ENCODE results near the gene BLACAT1. TPM values are rescaled to one million over a fixed set of nuclear protein-coding genes. Genes with fewer than 3 reads are reported as not detected.
"Not testable (repeated sequence)": the region's sequence is repeated elsewhere in the genome, so short reads cannot be mapped to it uniquely, and the experiment has no call there.

Gene BLACAT1
- total and polyA plus RNA-seq, 2 of the 4 experiments (the other 2 are of a cell fraction), result under 0.01 to 0.05 TPM

GRCh38 chr1:205406252-205406651 is 49.6 kb downstream of the BLACAT1 start:
- H3K14ac ChIP-seq (replicated peaks; ENCODE audit: low read depth, low read length); H3K4ac ChIP-seq (ENCODE audit: low read depth, low read length); H3K18ac ChIP-seq (ENCODE audit: low read depth, low read length); H3K27me3 ChIP-seq (ENCODE audit: control insufficient read depth, insufficient read depth, low read length); H4K20me1 ChIP-seq (ENCODE audit: insufficient read depth, low read length); H3K56ac ChIP-seq (ENCODE audit: extremely low read depth, insufficient read depth, low read length); H3K36me3 ChIP-seq (ENCODE audit: control insufficient read depth, insufficient read depth, low read length); H3K4me3 ChIP-seq (ENCODE audit: insufficient read depth, low read depth, low read length); H3K27ac ChIP-seq (ENCODE audit: insufficient read depth, low read length); DNase-seq; ATAC-seq (ENCODE audit: low read depth); H2AFZ ChIP-seq (replicated peaks; ENCODE audit: low read length, poor library complexity); H2BK5ac ChIP-seq (ENCODE audit: low read depth, low read length, poor library complexity, severe bottlenecking); POLR2A ChIA-PET (ENCODE audit: unreplicated experiment); H4K91ac ChIP-seq (ENCODE audit: insufficient read depth, low read depth, low read length); H2AK9ac ChIP-seq (replicated peaks; ENCODE audit: low read depth, low read length, poor library complexity); H3K79me1 ChIP-seq (ENCODE audit: low read depth in 1 of 2, low read length in 2 of 2); H3K23ac ChIP-seq (ENCODE audit: low read depth, low read length); dilution Hi-C loops (cut with HindIII; ENCODE audit: low sequenced_read_pairs, unreplicated experiment); H2AK5ac ChIP-seq (ENCODE audit: low read depth, low read length); H4K5ac ChIP-seq (ENCODE audit: low read depth, low read length); H2BK120ac ChIP-seq (ENCODE audit: low read depth, low read length); H3K9me3 ChIP-seq (ENCODE audit: control insufficient read depth, insufficient read depth, low read length); H2BK15ac ChIP-seq (ENCODE audit: low read depth, low read length); intact Hi-C loops (cut with micrococcal nuclease); H3K4me1 ChIP-seq (ENCODE audit: control insufficient read depth, insufficient read depth, low read length); H3K9ac ChIP-seq (ENCODE audit: low read depth, low read length); CTCF ChIA-PET; in situ Hi-C loops (cut with MboI; ENCODE audit: low sequenced_read_pairs); H3K4me2 ChIP-seq (ENCODE audit: low read depth, low read length); H3K9me1 ChIP-seq (ENCODE audit: insufficient read depth, low read length); H2BK20ac ChIP-seq (ENCODE audit: low read depth, low read length); H4K8ac ChIP-seq (ENCODE audit: low read depth in 2 of 2, low read length in 2 of 2); BruUV-seq (replicated peaks): not testable (repeated sequence)
- WGBS, 2 experiments (ENCODE audit: extremely low coverage in 2 of 2, insufficient read length in 1 of 2), result no CpG with 5 or more reads among the region's 12 CpGs

Small RNA genes lying within 50 kb of the gene (microRNA-seq; reads per million reads assigned to microRNA genes)
- 6.2 to 8.8 reads per million in 2 experiments for gene MIR135B (ENCODE audit: insufficient read depth in 1 of 2, insufficient read length in 1 of 2, unreplicated experiment in 1 of 2)

Small RNA genes lying within 50 kb of the gene (small RNA-seq; reads per million reads assigned to genes)
- 0.60 to 48.5 (median 23.3) reads per million in 5 experiments for gene MIR135B

Other genes starting within 250 kb of the BLACAT1 start
- gene DSTYK, start 244.3 kb downstream of the BLACAT1 start, total RNA-seq (2012; rRNA removed), result 18.3 and 19.2 TPM in 2 replicates
- gene DSTYK, start 244.3 kb downstream of the BLACAT1 start, polyA plus RNA-seq (2012; rRNA removed), result 7.2 and 8.0 TPM in 2 replicates
- gene TMCC2, start 228.1 kb downstream of the BLACAT1 start, total RNA-seq (2012; rRNA removed), result 2.0 and 2.2 TPM in 2 replicates
- gene TMCC2, start 228.1 kb downstream of the BLACAT1 start, polyA plus RNA-seq (2012; rRNA removed), result 4.2 and 4.6 TPM in 2 replicates
- 7.2 and 8.1 TPM in 2 replicates for gene NUAK2, start 134.3 kb downstream of the BLACAT1 start, total RNA-seq (2012; rRNA removed)
- 17.6 and 18.7 TPM in 2 replicates for gene NUAK2, start 134.3 kb downstream of the BLACAT1 start, polyA plus RNA-seq (2012; rRNA removed)
- gene KLHDC8A, start 99.1 kb downstream of the BLACAT1 start, total RNA-seq (2012; rRNA removed), result not detected in 2 replicates
- not detected in 2 replicates for gene KLHDC8A, start 99.1 kb downstream of the BLACAT1 start, polyA plus RNA-seq (2012; rRNA removed)
- gene LEMD1, start 34.0 kb downstream of the BLACAT1 start, total RNA-seq (2012; rRNA removed), result not detected in 2 replicates
- not detected in 2 replicates for gene LEMD1, start 34.0 kb downstream of the BLACAT1 start, polyA plus RNA-seq (2012; rRNA removed)
- gene CDK18, start 48.6 kb upstream of the BLACAT1 start, total RNA-seq (2012; rRNA removed), result 0.18 and 0.28 TPM in 2 replicates
- gene CDK18, start 48.6 kb upstream of the BLACAT1 start, polyA plus RNA-seq (2012; rRNA removed), result 0.34 and 0.48 TPM in 2 replicates
- gene ELK4, start 176.0 kb upstream of the BLACAT1 start, total RNA-seq (2012; rRNA removed), result 11.3 and 15.6 TPM in 2 replicates
- gene ELK4, start 176.0 kb upstream of the BLACAT1 start, polyA plus RNA-seq (2012; rRNA removed), result 3.3 and 4.6 TPM in 2 replicates
- 1.1 and 1.4 TPM in 2 replicates for gene SLC45A3, start 224.5 kb upstream of the BLACAT1 start, total RNA-seq (2012; rRNA removed)
- gene SLC45A3, start 224.5 kb upstream of the BLACAT1 start, polyA plus RNA-seq (2012; rRNA removed), result 2.5 and 3.0 TPM in 2 replicates

Measured in IMR-90 (cell line).